ENCODE data around the gene CEPT1. TPM values are rescaled to one million over a fixed set of nuclear protein-coding genes. Genes with fewer than 3 reads are reported as not detected.

The CEPT1 gene
- total and polyA plus RNA-seq, 2 of the 13 experiments (the other 11 are each of a cell fraction or from before 2014, with no cell fraction given): 35.7 to 48.2 TPM

- 2% methylated on average over 6 of the region's 9 CpGs for WGBS (ENCODE audit: low lambda C conversion rate)
- Histone ChIP-seq H3K4me3 (replicated peaks in 1 of 3; ENCODE audit: insufficient read depth in 1 of 3, low read depth in 2 of 3, low read length in 3 of 3) (peak overlapping the region; percentile 82 to 90 (median 84)), H3K4me2 (ENCODE audit: low read depth, low read length) (peak overlapping the region; percentile 75), H3K27ac (ENCODE audit: extremely low read length, insufficient read depth, low read length) (peak overlapping the region; percentile 96), H3K79me2 (ENCODE audit: insufficient read depth, low read length) (peaks cover 64% of the 10 kb centered on the region), H3K9ac (ENCODE audit: insufficient read depth, low read depth, low read length) (peak overlapping the region; percentile 91), H3K36me3 (replicated peaks in 1 of 2; ENCODE audit: control insufficient read depth in 1 of 2, insufficient read depth in 2 of 2, low read length in 2 of 2) (peaks cover 0 to 6% of the 10 kb centered on the region in 2 experiments; a peak in 1 of 5 replicates), H3K9me3 (ENCODE audit: low read length) (no peaks in the 10 kb centered on the region), H4K20me1 (ENCODE audit: insufficient read depth, low read length) (peaks cover 8% of the 10 kb centered on the region; the same call in 1 of the 2 replicates), H3K27me3 (ENCODE audit: control insufficient read depth in 1 of 2, insufficient read depth in 2 of 2, low read length in 2 of 2) (no peaks in the 10 kb centered on the region), H3K4me1 (ENCODE audit: insufficient read depth, low read length) (peaks cover 50% of the 10 kb centered on the region), H2AFZ (ENCODE audit: low read length) (no peak overlapping the region)
- intact Hi-C loops (cut with micrococcal nuclease; ENCODE audit: unreplicated experiment): loop anchor here (1.0 to 10.0 kb wide), 3 partner anchors 95 to 194 kb away; no protein-coding TSS in a partner anchor
- CTCF ChIA-PET (ENCODE audit: low intra/inter-chr PET ratio, low total read pairs): no interaction called here
- DNase-seq (ENCODE audit: low spot score) (peak; percentile 67), ATAC-seq (peak; percentile 87), FAIRE-seq (no peak)
- no TSS peak for BruUV-seq (replicated peaks)
- in situ Hi-C loops (cut with HindIII; ENCODE audit: extremely low pct_ligation_motif_present, low pct_unique_long_range_greater_than_20kb): no loop called here
- POLR2A ChIA-PET: interaction anchor here (1.0 to 1.9 kb wide), 3 partner anchors 88 to 177 kb away, joined by 3 to 9 read pairs (median 3); partner anchors contain the start of gene LRIF1
- TF ChIP-seq ZNF296 (CRISPR knock-in tag; conservative IDR thresholded peaks at IDR 0.05): no peak
- TF ChIP-seq, protein P1, sequence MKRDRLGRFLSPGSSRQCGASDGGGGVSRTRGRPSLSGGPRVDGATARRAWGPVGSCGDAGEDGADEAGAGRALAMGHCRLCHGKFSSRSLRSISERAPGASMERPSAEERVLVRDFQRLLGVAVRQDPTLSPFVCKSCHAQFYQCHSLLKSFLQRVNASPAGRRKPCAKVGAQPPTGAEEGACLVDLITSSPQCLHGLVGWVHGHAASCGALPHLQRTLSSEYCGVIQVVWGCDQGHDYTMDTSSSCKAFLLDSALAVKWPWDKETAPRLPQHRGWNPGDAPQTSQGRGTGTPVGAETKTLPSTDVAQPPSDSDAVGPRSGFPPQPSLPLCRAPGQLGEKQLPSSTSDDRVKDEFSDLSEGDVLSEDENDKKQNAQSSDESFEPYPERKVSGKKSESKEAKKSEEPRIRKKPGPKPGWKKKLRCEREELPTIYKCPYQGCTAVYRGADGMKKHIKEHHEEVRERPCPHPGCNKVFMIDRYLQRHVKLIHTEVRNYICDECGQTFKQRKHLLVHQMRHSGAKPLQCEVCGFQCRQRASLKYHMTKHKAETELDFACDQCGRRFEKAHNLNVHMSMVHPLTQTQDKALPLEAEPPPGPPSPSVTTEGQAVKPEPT (CRISPR knock-in tag; IDR thresholded peaks at IDR 0.05; ENCODE audit: low read depth): no peak
- TF ChIP-seq ZNF274 (CRISPR knock-in tag; IDR thresholded peaks at IDR 0.05): no peak
- TF ChIP-seq CREM (IDR thresholded peaks at IDR 0.05): no peak
- no peak for TF ChIP-seq CREM (CRISPR knock-in tag; IDR thresholded peaks at IDR 0.05)
- TF ChIP-seq, protein P2, sequence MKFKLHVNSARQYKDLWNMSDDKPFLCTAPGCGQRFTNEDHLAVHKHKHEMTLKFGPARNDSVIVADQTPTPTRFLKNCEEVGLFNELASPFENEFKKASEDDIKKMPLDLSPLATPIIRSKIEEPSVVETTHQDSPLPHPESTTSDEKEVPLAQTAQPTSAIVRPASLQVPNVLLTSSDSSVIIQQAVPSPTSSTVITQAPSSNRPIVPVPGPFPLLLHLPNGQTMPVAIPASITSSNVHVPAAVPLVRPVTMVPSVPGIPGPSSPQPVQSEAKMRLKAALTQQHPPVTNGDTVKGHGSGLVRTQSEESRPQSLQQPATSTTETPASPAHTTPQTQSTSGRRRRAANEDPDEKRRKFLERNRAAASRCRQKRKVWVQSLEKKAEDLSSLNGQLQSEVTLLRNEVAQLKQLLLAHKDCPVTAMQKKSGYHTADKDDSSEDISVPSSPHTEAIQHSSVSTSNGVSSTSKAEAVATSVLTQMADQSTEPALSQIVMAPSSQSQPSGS (CRISPR knock-in tag; IDR thresholded peaks at IDR 0.05): 0 out of 2 replicates have a peak, but pooled peaks have one; percentile 1
- TF ChIP-seq ZNF607 (CRISPR knock-in tag; IDR thresholded peaks at IDR 0.05; ENCODE audit: borderline replicate concordance): no peak
- no peak for TF ChIP-seq MAFG (CRISPR knock-in tag; IDR thresholded peaks at IDR 0.05)
- no peak for TF ChIP-seq TAF15 (IDR thresholded peaks at IDR 0.05; ENCODE audit: low read depth, low read length, poor library complexity, severe bottlenecking)
- no peak for TF ChIP-seq GATAD1 (CRISPR knock-in tag; IDR thresholded peaks at IDR 0.05)
- TF ChIP-seq HNRNPL (IDR thresholded peaks at IDR 0.05; ENCODE audit: low read depth, low read length): no peak
- no peak for TF ChIP-seq SCMH1 (CRISPR knock-in tag; IDR thresholded peaks at IDR 0.05; ENCODE audit: borderline replicate concordance)
- TF ChIP-seq RELA (CRISPR knock-in tag; IDR thresholded peaks at IDR 0.05): no peak
- TF ChIP-seq PRPF4 (IDR thresholded peaks at IDR 0.05; ENCODE audit: low read depth, low read length, poor library complexity, severe bottlenecking): no peak
- TF ChIP-seq ZNF329 (CRISPR knock-in tag; IDR thresholded peaks at IDR 0.05; ENCODE audit: low read depth): 0 out of 2 replicates have a peak, but pooled peaks have one; percentile 15
- no peak for TF ChIP-seq MBNL3 (CRISPR knock-in tag; conservative IDR thresholded peaks at IDR 0.05)
- TF ChIP-seq ETV5 (CRISPR knock-in tag; IDR thresholded peaks at IDR 0.05; ENCODE audit: borderline replicate concordance): no peak
- peak; percentile 21 for TF ChIP-seq TEAD3 (CRISPR knock-in tag; optimal IDR thresholded peaks at IDR 0.05; ENCODE audit: borderline replicate concordance)
- TF ChIP-seq STAG1 (CRISPR knock-in tag; IDR thresholded peaks at IDR 0.05): no peak
- no peak for TF ChIP-seq ZNF496 (CRISPR knock-in tag; IDR thresholded peaks at IDR 0.05; ENCODE audit: insufficient replicate concordance)
- TF ChIP-seq GFI1 (CRISPR knock-in tag; IDR thresholded peaks at IDR 0.05; ENCODE audit: borderline replicate concordance): peak; percentile 1; the same call in 1 of the 2 replicates
- no peak for TF ChIP-seq SIN3B (IDR thresholded peaks at IDR 0.05; ENCODE audit: low read length)
- TF ChIP-seq KLF12 (CRISPR knock-in tag; IDR thresholded peaks at IDR 0.05; ENCODE audit: borderline replicate concordance): no peak
- TF ChIP-seq SPEN (CRISPR knock-in tag; IDR thresholded peaks at IDR 0.05; ENCODE audit: low read depth): no peak
- TF ChIP-seq KLF6 (CRISPR knock-in tag; IDR thresholded peaks at IDR 0.05): no peak
- TF ChIP-seq KAT8 (CRISPR knock-in tag; IDR thresholded peaks at IDR 0.05): no peak
These were observed 601 bp downstream of the CEPT1 start for GRCh38 chr1:111140680-111140967.

Measured in HepG2 (cell line).